ENCODE data around the gene ZBP1. TPM values are rescaled to one million over a fixed set of nuclear protein-coding genes. Genes with fewer than 3 reads are reported as not detected.

ZBP1 gene
- total and polyA plus RNA-seq, 10 of the 15 experiments (the other 5 are each of a cell fraction or from before 2014, with no cell fraction given): 0.93 to 10.6 (median 4.8) TPM

GRCh38 chr20:57661746-57662455 is 41.7 kb upstream of the ZBP1 start (continued):
- TF ChIP-seq IRF3 (IDR thresholded peaks at IDR 0.05) (no peak), POU2F2 (IDR thresholded peaks at IDR 0.05; ENCODE audit: borderline replicate concordance, low read depth, low read length) (no peak), CBX5 (IDR thresholded peaks at IDR 0.05; ENCODE audit: low read depth) (no peak), EED (IDR thresholded peaks at IDR 0.05; ENCODE audit: low read depth) (no peak)

- no peaks in the 10 kb centered on the region for H4K20me1 ChIP-seq (ENCODE audit: control insufficient read depth, insufficient read depth)
- 32% methylated on average over 25 of the region's 31 CpGs for WGBS (ENCODE audit: insufficient coverage, insufficient replicate concordance, low lambda C conversion rate, missing lambda C conversion rate)
- no peak for DNase-seq (ENCODE audit: low read depth, low spot score)
- H3K4me2 ChIP-seq (ENCODE audit: control insufficient read depth, insufficient read depth): no peak overlapping the region
- POLR2A ChIA-PET: no interaction called here
- H3K79me2 ChIP-seq (ENCODE audit: control insufficient read depth, insufficient read depth, low read length): no peaks in the 10 kb centered on the region
- BruUV-seq (replicated peaks): no TSS peak
- H3K27me3 ChIP-seq (replicated peaks in 1 of 2; ENCODE audit: control insufficient read depth in 2 of 2, insufficient read depth in 2 of 2, low read length in 1 of 2): no peaks in the 10 kb centered on the region
- H3K4me3 ChIP-seq: no peak overlapping the region
- CTCF ChIA-PET: no interaction called here
- no peak overlapping the region for H2AFZ ChIP-seq (ENCODE audit: control insufficient read depth, low read depth, low read length)
- intact Hi-C loops (cut with micrococcal nuclease; ENCODE audit: unreplicated experiment) (no loop called here), in situ Hi-C loops (cut with MboI) (no loop called here)
- no peaks in the 10 kb centered on the region for H3K4me1 ChIP-seq (ENCODE audit: control insufficient read depth, insufficient read depth, low read length)
- SMC1A ChIA-PET (ENCODE audit: uncharacterized antibody, unreplicated experiment): no interaction called here
- RAD21 ChIA-PET (ENCODE audit: unreplicated experiment): no interaction called here
- no peaks in the 10 kb centered on the region for H3K36me3 ChIP-seq (ENCODE audit: control insufficient read depth in 2 of 2, insufficient read depth in 2 of 2, low read length in 1 of 2)
- no peak overlapping the region for H3K9ac ChIP-seq (ENCODE audit: control insufficient read depth, insufficient read depth, low read length)
- no peaks in the 10 kb centered on the region for H3K9me3 ChIP-seq (replicated peaks; ENCODE audit: control insufficient read depth, insufficient read depth, low read length)
- H3K27ac ChIP-seq (ENCODE audit: control insufficient read depth, insufficient read depth): no peak overlapping the region
- ATAC-seq: no peak
- no peak for FAIRE-seq
- TF ChIP-seq PML (IDR thresholded peaks at IDR 0.05; ENCODE audit: low read length): no peak
- no peak for TF ChIP-seq BRCA1 (IDR thresholded peaks at IDR 0.05; ENCODE audit: low read depth, low read length)
- no peak for TF ChIP-seq NRF1 (conservative IDR thresholded peaks at IDR 0.05; ENCODE audit: low read depth, low read length)
- TF ChIP-seq, protein P1, sequence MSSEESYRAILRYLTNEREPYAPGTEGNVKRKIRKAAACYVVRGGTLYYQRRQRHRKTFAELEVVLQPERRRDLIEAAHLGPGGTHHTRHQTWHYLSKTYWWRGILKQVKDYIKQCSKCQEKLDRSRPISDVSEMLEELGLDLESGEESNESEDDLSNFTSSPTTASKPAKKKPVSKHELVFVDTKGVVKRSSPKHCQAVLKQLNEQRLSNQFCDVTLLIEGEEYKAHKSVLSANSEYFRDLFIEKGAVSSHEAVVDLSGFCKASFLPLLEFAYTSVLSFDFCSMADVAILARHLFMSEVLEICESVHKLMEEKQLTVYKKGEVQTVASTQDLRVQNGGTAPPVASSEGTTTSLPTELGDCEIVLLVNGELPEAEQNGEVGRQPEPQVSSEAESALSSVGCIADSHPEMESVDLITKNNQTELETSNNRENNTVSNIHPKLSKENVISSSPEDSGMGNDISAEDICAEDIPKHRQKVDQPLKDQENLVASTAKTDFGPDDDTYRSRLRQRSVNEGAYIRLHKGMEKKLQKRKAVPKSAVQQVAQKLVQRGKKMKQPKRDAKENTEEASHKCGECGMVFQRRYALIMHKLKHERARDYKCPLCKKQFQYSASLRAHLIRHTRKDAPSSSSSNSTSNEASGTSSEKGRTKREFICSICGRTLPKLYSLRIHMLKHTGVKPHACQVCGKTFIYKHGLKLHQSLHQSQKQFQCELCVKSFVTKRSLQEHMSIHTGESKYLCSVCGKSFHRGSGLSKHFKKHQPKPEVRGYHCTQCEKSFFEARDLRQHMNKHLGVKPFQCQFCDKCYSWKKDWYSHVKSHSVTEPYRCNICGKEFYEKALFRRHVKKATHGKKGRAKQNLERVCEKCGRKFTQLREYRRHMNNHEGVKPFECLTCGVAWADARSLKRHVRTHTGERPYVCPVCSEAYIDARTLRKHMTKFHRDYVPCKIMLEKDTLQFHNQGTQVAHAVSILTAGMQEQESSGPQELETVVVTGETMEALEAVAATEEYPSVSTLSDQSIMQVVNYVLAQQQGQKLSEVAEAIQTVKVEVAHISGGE (CRISPR knock-in tag; IDR thresholded peaks at IDR 0.05): no peak
- no peak for TF ChIP-seq ETV6 (conservative IDR thresholded peaks at IDR 0.05 in 1 of 2, IDR thresholded peaks at IDR 0.05 in 1 of 2; ENCODE audit: borderline replicate concordance in 1 of 2, low read depth in 1 of 2)
- no peak for TF ChIP-seq ZNF274 (IDR thresholded peaks at IDR 0.05; ENCODE audit: insufficient read depth, insufficient read length)
- no peak for TF ChIP-seq RFX5 (IDR thresholded peaks at IDR 0.05; ENCODE audit: low read depth, low read length)
- TF ChIP-seq BCL11A (IDR thresholded peaks at IDR 0.05; ENCODE audit: low read depth, low read length): no peak
- TF ChIP-seq LARP7 (IDR thresholded peaks at IDR 0.05): no peak
- TF ChIP-seq JUNB (IDR thresholded peaks at IDR 0.05): no peak
- TF ChIP-seq CBFB (IDR thresholded peaks at IDR 0.05; ENCODE audit: low read depth): no peak
- no peak for TF ChIP-seq MTA2 (IDR thresholded peaks at IDR 0.05; ENCODE audit: low read depth)
- TF ChIP-seq IRF5 (IDR thresholded peaks at IDR 0.05; ENCODE audit: borderline replicate concordance): no peak
These were observed 40.9 kb upstream of the ZBP1 start for GRCh38 chr20:57660922-57661745.
